HUES64 (cell line): ENCODE data around the gene TMEM35B.
"Not testable (repeated sequence)": the region's sequence is repeated elsewhere in the genome, so short reads cannot be mapped to it uniquely, and the experiment has no call there.

Experiments used
- H3K27ac ChIP-seq: 2 replicates; pipeline ENCODE4 v1.7.0; 2013; ENCODE audit warnings: low read depth, low read length, inconsistent platforms
- H3K27me3 ChIP-seq: 2 replicates; pipeline ENCODE4 v1.6.1; 2013; ENCODE audit warnings: mild to moderate bottlenecking, low read length; ENCODE audit not compliant: insufficient read depth
- H3K36me3 ChIP-seq: 2 replicates; pipeline ENCODE4 v1.6.1; 2013; ENCODE audit warnings: mild to moderate bottlenecking, low read length; ENCODE audit not compliant: insufficient read depth
- H3K4me1 ChIP-seq: 2 replicates; pipeline ENCODE4 v1.6.1; 2013; ENCODE audit warnings: mild to moderate bottlenecking, low read length, moderate library complexity; ENCODE audit not compliant: insufficient read depth
- H3K4me3 ChIP-seq: 2 replicates; pipeline ENCODE4 v1.5.1; 2013; ENCODE audit warnings: mild to moderate bottlenecking, low read length, moderate library complexity
- H3K9ac ChIP-seq: 2 replicates; pipeline ENCODE4 v1.6.1; 2013; ENCODE audit warnings: mild to moderate bottlenecking, low read depth, low read length
- H3K9me3 ChIP-seq: 2 replicates; pipeline ENCODE4 v1.6.1; 2013; ENCODE audit warnings: low read depth, low read length; ENCODE audit not compliant: insufficient read depth
- WGBS: fragments of 150-250, 120-280 bp; methylation state at CpG from one replicate; pipeline ENCODE4 v1.1.7; 2013; ENCODE audit warnings: missing lambda C conversion rate; 5-methylcytosine and 5-hydroxymethylcytosine counted together

The TMEM35B gene

DNA sequence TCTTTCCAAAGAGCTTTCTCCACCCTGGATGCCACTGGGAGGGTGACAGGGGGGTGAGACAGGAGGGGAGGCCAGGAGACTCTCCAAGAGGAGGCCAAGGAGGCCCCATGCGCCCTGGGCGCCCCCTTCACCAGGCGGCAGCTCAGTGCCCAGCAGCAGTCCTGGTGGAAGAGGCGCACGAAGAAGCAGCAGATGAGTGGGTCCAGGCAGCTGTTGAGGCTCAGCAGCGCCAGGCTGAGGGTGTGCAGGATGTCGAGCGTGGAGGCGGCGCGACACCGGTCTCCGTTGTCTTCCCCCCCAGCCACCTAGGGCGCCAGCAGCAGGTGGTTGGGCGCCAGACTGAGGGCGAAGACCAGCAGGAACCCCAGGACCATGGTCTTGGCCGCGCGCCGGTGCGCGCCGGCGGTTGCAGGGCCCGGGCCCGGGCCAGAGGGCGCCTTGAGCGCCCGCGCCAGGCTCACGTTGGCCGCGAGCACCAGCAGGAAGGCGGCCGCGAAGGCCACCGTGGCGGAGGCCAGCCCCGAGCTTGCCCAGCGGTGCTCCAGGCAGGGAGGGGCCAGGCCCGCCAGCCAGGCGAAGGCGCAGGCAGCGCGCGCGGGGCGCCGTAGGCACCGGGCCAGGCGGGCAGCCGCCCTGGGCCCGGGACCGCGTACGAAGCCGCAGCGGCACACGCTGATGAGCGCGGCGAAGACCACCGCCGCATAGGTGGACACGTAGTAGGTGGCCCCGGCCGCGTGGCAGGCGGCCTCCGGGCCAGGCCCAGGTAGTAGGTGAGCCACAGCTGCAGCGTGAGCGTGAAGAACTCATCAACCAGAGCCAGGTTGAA, 8.6 kb downstream of the TMEM35B start:
- Histone ChIP-seq H3K27me3 (no peaks in the 10 kb centered on the region), H3K4me1 (peaks cover 11% of the 10 kb centered on the region), H3K9me3 (no peaks in the 10 kb centered on the region), H3K4me3 (no peak overlapping the region), H3K36me3 (no peaks in the 10 kb centered on the region; the same call in 1 of the 2 replicates), H3K9ac (no peak overlapping the region), H3K27ac (no peak overlapping the region)
- WGBS = 97% methylated on average over 72 of the region's 72 CpGs

DNA sequence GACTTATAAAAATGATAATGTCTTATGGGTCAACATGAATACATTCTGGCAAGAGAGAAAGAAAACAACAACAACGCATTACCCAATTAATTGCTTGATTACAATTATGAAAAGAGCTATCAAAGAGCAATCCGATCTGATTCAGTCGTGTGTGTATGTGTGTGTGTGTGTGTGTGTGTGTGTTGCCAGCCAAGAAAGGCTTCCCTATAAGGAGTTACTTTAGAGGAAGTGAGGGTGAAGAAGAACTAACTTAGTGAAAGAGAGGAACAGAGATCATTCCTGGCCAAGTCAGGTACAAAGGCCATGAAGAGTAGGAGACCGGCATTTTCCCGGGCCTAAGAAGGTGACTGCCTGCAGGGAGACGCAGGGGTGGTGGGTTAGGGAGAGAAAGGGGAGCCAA, 9.4 kb downstream of the TMEM35B start:
- Histone ChIP-seq H3K27me3 (no peaks in the 10 kb centered on the region), H3K4me3 (no peak overlapping the region), H3K4me1 (peaks cover 18% of the 10 kb centered on the region), H3K36me3 (no peaks in the 10 kb centered on the region), H3K27ac (no peak overlapping the region), H3K9ac (no peak overlapping the region), H3K9me3 (no peaks in the 10 kb centered on the region)
- 89% methylated on average over 6 of the region's 6 CpGs for WGBS

DNA sequence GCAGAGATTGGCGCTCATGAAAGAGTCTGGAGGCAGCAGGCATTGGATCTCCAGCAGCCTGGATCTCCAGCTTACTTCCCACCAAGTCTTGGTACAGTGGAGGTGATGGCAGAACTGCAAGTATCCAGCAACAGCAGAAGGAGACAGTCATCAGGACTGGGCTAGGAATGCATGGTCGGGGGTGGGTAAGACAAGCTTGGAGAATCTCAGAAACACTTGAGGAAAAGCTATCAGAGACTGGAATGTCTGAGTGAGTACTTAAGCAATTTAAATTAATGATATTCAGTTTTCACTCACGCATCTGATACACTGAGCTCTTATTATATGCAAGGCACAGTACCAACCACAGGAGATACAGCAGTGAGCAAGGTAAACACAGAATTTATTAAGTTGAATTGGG, 9.8 kb downstream of the TMEM35B start:
- no peak overlapping the region for H3K27ac ChIP-seq
- H3K4me1 ChIP-seq = peaks cover 22% of the 10 kb centered on the region
- no peaks in the 10 kb centered on the region for H3K9me3 ChIP-seq
- no peaks in the 10 kb centered on the region for H3K27me3 ChIP-seq
- WGBS = 88% methylated on average over 2 of the region's 3 CpGs
- H3K9ac ChIP-seq = no peak overlapping the region
- no peaks in the 10 kb centered on the region for H3K36me3 ChIP-seq
- no peak overlapping the region for H3K4me3 ChIP-seq

DNA sequence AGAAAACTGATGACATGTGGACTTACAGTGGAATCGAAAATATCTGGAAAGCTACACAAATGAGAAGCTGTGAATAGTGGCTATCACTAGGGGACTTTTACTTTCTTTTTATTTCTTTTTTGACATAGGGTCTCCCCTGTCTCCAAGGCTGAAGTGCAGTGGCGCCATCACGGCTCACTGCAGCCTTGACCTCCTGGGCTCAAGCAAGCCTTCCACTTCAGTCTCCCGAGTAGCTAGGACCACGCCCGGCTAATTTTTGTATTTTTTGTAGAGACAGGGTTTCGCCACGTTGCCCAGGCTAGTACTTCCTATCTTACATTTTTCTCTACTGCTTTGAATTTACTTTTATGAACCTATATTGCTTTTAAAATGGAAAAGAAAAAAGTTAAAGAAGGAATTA, 10.5 kb downstream of the TMEM35B start:
- 81% methylated on average over 6 of the region's 8 CpGs for WGBS

DNA sequence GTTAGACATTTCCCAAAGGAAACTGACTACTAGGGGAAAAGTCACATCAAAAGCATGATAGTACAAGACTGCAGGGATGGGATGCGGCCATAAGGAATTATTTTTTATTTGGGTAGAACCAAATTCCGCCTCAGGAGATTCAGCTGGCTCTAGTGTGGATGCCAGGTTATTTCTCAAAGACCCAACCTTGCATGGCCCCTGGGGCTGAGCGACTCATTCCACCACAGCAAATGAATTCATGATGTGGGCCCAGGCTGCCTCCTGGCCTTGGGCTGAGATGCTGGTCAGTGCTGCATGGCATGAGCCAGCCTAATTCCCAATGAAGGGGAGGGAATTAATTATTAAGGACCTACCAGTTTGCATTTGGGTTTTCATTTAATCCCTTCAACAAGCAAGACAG, 11.8 kb downstream of the TMEM35B start:
- H3K9me3 ChIP-seq = peaks cover 10% of the 10 kb centered on the region; the same call in 1 of the 2 replicates
- no peaks in the 10 kb centered on the region for H3K36me3 ChIP-seq
- H3K9ac ChIP-seq = no peak overlapping the region
- no peak overlapping the region for H3K27ac ChIP-seq
- H3K27me3 ChIP-seq = no peaks in the 10 kb centered on the region
- H3K4me1 ChIP-seq = peaks cover 23% of the 10 kb centered on the region
- WGBS = 92% methylated on average over 3 of the region's 3 CpGs
- no peak overlapping the region for H3K4me3 ChIP-seq

More for the DNA sequence above, 10.5 kb downstream of the TMEM35B start:
- Histone ChIP-seq H3K4me1 (peaks cover 23% of the 10 kb centered on the region), H3K9ac (no peak overlapping the region), H3K27ac (no peak overlapping the region), H3K9me3 (no peaks in the 10 kb centered on the region), H3K4me3 (no peak overlapping the region), H3K27me3 (no peaks in the 10 kb centered on the region), H3K36me3 (no peaks in the 10 kb centered on the region)

DNA sequence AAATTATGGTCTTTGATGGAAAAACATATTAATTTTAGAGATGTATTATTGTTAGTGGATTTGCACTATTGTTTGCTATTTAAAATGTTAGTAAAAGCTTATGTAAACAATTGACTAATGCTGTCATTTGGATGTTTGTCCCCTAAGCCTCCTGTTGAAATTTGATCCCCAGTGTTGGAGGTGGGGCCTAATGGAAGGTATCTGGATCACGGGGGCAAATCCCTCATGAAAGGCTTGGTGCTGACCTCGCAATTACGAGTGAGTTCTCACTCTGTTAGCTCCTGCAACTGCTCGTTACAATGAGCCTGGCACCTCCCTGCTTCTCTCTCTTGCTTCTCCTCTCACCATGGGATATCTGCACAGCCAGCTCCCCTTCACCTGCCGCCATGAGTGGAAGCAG, 14.3 kb downstream of the TMEM35B start:
- Histone ChIP-seq H3K4me1 (peaks cover 23% of the 10 kb centered on the region), H3K36me3 (no peaks in the 10 kb centered on the region), H3K27ac (no peak overlapping the region), H3K27me3 (no peaks in the 10 kb centered on the region), H3K9me3 (peaks cover 10% of the 10 kb centered on the region; the same call in 1 of the 2 replicates), H3K4me3 (no peak overlapping the region), H3K9ac (no peak overlapping the region)
- 20% methylated on average over 5 of the region's 5 CpGs for WGBS

DNA sequence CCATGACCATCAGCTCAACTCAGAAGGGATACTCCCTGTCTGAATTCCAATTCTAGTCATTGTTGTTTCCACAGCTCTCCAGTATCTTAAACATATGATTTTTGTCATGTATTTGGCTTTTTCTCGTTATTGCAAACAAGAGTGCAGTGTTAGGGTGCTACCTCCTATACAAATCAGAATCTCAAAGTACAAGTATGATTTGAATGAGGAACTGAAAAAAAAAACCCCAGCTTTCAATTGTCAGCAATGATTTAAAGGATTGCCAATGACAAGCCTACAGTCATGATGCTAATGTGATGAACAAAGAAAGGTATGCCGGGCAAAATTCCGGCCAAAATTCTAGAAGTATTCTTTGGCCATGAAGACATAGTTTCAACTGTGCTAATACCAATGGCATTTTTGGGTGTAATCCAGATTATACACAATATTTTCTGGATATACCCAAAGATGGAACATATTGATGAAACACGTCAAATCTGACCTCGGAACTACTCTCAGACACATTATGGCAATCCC, 14.9 kb downstream of the TMEM35B start:
- Histone ChIP-seq H3K27me3 (no peaks in the 10 kb centered on the region), H3K27ac (no peak overlapping the region), H3K36me3 (no peaks in the 10 kb centered on the region), H3K4me3 (no peak overlapping the region), H3K9ac (no peak overlapping the region), H3K4me1 (peaks cover 20% of the 10 kb centered on the region), H3K9me3 (peaks cover 10% of the 10 kb centered on the region; the same call in 1 of the 2 replicates)
- WGBS = 89% methylated on average over 3 of the region's 5 CpGs

DNA sequence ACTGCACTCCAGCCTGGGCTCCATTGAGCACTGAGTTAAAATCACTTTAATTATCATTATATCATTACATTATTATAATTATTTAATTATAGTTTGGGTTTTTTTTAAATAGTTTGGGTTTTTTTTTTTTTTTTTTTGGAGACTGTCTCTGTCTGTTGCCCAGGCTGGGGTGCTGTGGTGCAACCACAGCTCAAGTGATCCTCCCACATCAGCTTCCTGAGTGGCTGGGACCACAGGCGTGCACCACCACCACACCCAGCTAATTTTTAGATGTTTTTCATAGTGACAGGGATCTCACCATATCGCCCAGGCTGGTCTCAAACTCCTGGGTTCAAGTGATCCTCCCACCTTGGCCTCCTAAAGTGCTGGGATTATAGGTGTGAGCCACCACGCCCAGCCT, 16.9 kb downstream of the TMEM35B start:
- not testable (repeated sequence) for H3K9me3 ChIP-seq, H3K4me3 ChIP-seq
- 97% methylated on average over 2 of the region's 3 CpGs for WGBS

DNA sequence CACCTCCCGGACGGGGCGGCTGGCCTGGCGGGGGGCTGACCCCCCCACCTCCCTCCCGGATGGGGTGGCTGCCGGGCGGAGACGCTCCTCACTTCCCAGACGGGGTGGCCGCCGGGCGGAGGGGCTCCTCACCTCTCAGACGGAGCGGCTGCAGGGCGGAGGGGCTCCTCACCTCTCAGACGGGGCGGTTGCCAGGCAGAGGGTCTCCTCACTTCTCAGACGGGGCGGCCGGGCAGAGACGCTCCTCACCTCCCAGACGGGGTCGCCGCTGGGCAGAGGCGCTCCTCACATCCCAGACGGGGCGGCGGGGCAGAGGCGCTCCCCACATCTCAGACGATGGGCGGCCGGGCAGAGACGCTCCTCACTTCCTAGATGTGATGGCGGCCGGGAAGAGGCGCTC, 17.5 kb downstream of the TMEM35B start:
- WGBS = 100% methylated on average over 6 of the region's 36 CpGs
- H3K27ac ChIP-seq, H3K4me3 ChIP-seq, H3K27me3 ChIP-seq, H3K9ac ChIP-seq, H3K36me3 ChIP-seq, H3K9me3 ChIP-seq: not testable (repeated sequence)
- peaks cover 16% of the 10 kb centered on the region for H3K4me1 ChIP-seq

More for the DNA sequence above, 16.9 kb downstream of the TMEM35B start:
- H3K27ac ChIP-seq, H3K9ac ChIP-seq, H3K36me3 ChIP-seq, H3K27me3 ChIP-seq: not testable (repeated sequence)
- peaks cover 16% of the 10 kb centered on the region for H3K4me1 ChIP-seq

DNA sequence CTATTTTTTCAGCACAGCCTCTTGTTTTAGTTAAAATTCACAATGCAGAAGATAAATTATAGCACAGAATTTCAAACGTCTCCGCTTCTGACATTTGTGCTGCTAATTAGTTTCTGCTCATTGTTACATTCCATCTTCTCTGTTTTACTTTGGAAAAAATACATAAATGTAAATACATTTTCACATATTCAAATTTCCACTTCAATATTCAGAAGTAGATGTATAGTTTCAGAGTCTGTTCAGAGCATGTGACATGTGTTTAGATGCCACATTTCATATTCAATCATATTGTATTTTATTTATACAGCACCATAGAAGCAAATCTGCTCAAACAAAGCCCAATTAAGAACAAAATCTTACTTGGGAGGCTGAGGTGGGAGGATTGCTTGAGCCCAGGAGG, 19.6 kb downstream of the TMEM35B start:
- Histone ChIP-seq H3K36me3 (no peaks in the 10 kb centered on the region), H3K4me1 (peaks cover 4% of the 10 kb centered on the region; the same call in 1 of the 2 replicates), H3K27me3 (no peaks in the 10 kb centered on the region; the same call in 1 of the 2 replicates), H3K9ac (no peak overlapping the region), H3K9me3 (peaks cover 10% of the 10 kb centered on the region; the same call in 1 of the 2 replicates), H3K4me3 (no peak overlapping the region), H3K27ac (no peak overlapping the region)
- 92% methylated on average over 2 of the region's 2 CpGs for WGBS

DNA sequence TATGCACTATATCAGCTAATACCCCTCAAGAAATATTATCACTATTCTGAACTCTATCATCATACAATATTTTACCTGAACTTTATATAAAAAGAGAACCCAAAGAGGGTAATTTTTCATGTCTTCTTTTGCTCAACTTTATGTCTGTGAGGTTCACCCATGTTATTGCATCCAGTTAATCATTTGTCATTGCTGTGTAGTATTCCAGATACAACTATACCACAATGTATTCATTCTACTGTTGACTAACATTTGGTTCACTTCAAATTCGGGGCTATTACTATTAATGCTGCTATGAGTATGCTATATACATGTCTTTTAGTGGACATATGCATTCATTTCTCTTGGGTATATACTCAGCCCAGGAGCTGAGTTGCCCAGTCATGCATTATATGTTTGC, 34.7 kb downstream of the TMEM35B start:
- H3K27me3 ChIP-seq = no peaks in the 10 kb centered on the region; the same call in 1 of the 2 replicates
- 0 out of 2 replicates have a peak, but pooled peaks cover 7% of the 10 kb centered on the region for H3K9me3 ChIP-seq
- H3K27ac ChIP-seq = no peak overlapping the region
- no peaks in the 10 kb centered on the region for H3K36me3 ChIP-seq
- no peaks in the 10 kb centered on the region for H3K4me1 ChIP-seq
- no peak overlapping the region for H3K9ac ChIP-seq
- no peak overlapping the region for H3K4me3 ChIP-seq
- WGBS = no CpG with 5 or more reads among the region's 1 CpG
